GM18909 (cell line): ENCODE measurements around the gene SRGN.

ENCODE experiments used
- ATAC-seq: cut with Tn5 transposase; IDR thresholded peaks from one replicate; pipeline ENCODE4 v1.9.1; 2021; ENCODE audit warnings: mild to moderate bottlenecking; ENCODE audit not compliant: unreplicated experiment, poor library complexity

The SRGN gene

GRCh38 chr10:69088801-69089501 lies 1.0 kb downstream of the SRGN start:
- ATAC-seq, result no peak

GRCh38 chr10:69089638-69090599 lies 2.0 kb downstream of the SRGN start:
- peak; percentile 43 for ATAC-seq

GRCh38 chr10:69090685-69091084 lies 2.8 kb downstream of the SRGN start:
- no peak for ATAC-seq

GRCh38 chr10:69091143-69091651 lies 3.3 kb downstream of the SRGN start:
- ATAC-seq, result no peak

- ATAC-seq, result peak; percentile 47
Measured at GRCh38 chr10:69092959-69093850, 5.3 kb downstream of the SRGN start.

GRCh38 chr10:69093933-69094332 lies 6.0 kb downstream of the SRGN start:
- ATAC-seq, result no peak

- ATAC-seq, result no peak
Measured at GRCh38 chr10:69096045-69096444, 8.1 kb downstream of the SRGN start.

GRCh38 chr10:69097729-69098128 lies 9.8 kb downstream of the SRGN start:
- no peak for ATAC-seq

- ATAC-seq, result no peak
Measured at GRCh38 chr10:69100136-69100872, 12.4 kb downstream of the SRGN start.

GRCh38 chr10:69101451-69102095 lies 13.7 kb downstream of the SRGN start:
- ATAC-seq, result no peak

GRCh38 chr10:69102440-69102839 lies 14.5 kb downstream of the SRGN start:
- ATAC-seq, result no peak

GRCh38 chr10:69103784-69104183 lies 15.9 kb downstream of the SRGN start:
- ATAC-seq, result no peak

- ATAC-seq, result no peak
Measured at GRCh38 chr10:69104994-69105790, 17.3 kb downstream of the SRGN start.

- ATAC-seq, result no peak
Measured at GRCh38 chr10:69107176-69107490, 19.2 kb downstream of the SRGN start.

GRCh38 chr10:69107699-69108098 lies 19.8 kb downstream of the SRGN start:
- ATAC-seq, result no peak

GRCh38 chr10:69119896-69120295 lies 32.0 kb downstream of the SRGN start:
- ATAC-seq, result no peak

GRCh38 chr10:69123306-69123746 lies 35.4 kb downstream of the SRGN start:
- ATAC-seq, result peak; percentile 33
